Endodermal cell (in vitro differentiated cells): ENCODE results near the gene RABGGTA. TPM values are rescaled to one million over a fixed set of nuclear protein-coding genes. Genes with fewer than 3 reads are reported as not detected.
A peak's percentile ranks its signal among the peaks of the same experiment; 100 is the strongest.

Source experiments
- DNase-seq: peaks from one replicate; pipeline ENCODE4 v3.0.0-alpha.2; 2017
- H3K27ac ChIP-seq: 2 replicates; pipeline ENCODE4 v1.5.1; 2013; ENCODE audit warnings: mild to moderate bottlenecking, low read depth, low read length, moderate library complexity
- H3K27me3 ChIP-seq: 2 replicates; pipeline ENCODE4 v1.6.1; 2013; ENCODE audit warnings: mild to moderate bottlenecking, low read length, moderate library complexity; ENCODE audit not compliant: insufficient read depth, control insufficient read depth, poor library complexity, severe bottlenecking
- H3K36me3 ChIP-seq: 2 replicates; pipeline ENCODE4 v1.7.0; 2013; ENCODE audit warnings: mild to moderate bottlenecking, low read length, moderate library complexity; ENCODE audit not compliant: control insufficient read depth, insufficient read depth
- H3K4me1 ChIP-seq: one replicate; pipeline ENCODE4 v1.7.0; 2013; ENCODE audit warnings: low read length; ENCODE audit not compliant: control insufficient read depth, insufficient read depth
- H3K4me3 ChIP-seq: 2 replicates; pipeline ENCODE4 v1.5.1; 2013; ENCODE audit warnings: mild to moderate bottlenecking, low read length, moderate library complexity
- H3K9ac ChIP-seq: 2 replicates; pipeline ENCODE4 v1.6.1; 2013; ENCODE audit warnings: mild to moderate bottlenecking, low read length, moderate library complexity; ENCODE audit not compliant: poor library complexity, severe bottlenecking; ENCODE audit errors: extremely low read depth
- H3K9me3 ChIP-seq: 2 replicates; pipeline ENCODE4 v1.6.1; 2013; ENCODE audit warnings: mild to moderate bottlenecking, low read length, moderate library complexity; ENCODE audit not compliant: control insufficient read depth
- H3K27ac Mint-ChIP-seq: 2 replicates; pipeline ENCODE4 v1.8.0; 2020; ENCODE audit warnings: mixed read lengths
- H3K27me3 Mint-ChIP-seq: 2 replicates; pipeline ENCODE4 v1.8.0; 2021; ENCODE audit warnings: mild to moderate bottlenecking, mixed read lengths; ENCODE audit not compliant: insufficient read depth
- H3K36me3 Mint-ChIP-seq: 2 replicates; pipeline ENCODE4 v1.8.0; 2020; ENCODE audit warnings: low read depth, mixed read lengths
- H3K4me1 Mint-ChIP-seq: 2 replicates; pipeline ENCODE4 v1.8.0; 2020; ENCODE audit warnings: mixed read lengths
- H3K4me3 Mint-ChIP-seq: 2 replicates; pipeline ENCODE4 v1.8.0; 2020; ENCODE audit warnings: mild to moderate bottlenecking, moderate library complexity, mixed read lengths
- H3K9me3 Mint-ChIP-seq: 2 replicates; pipeline ENCODE4 v1.8.0; 2020; ENCODE audit warnings: mild to moderate bottlenecking, mixed read lengths
- CTCF ChIP-seq: fragments of 200-600 bp; sonication (generic); conservative IDR thresholded peaks from 2 replicates; pipeline ENCODE4 v1.5.0; 2021; ENCODE audit warnings: antibody characterized with exemption, mild to moderate bottlenecking
- WGBS, 2 experiments: methylation state at CpG; one replicate each; pipeline versions ENCODE4 v1.1.5 to v1.1.7; 2013; ENCODE audit warnings: missing lambda C conversion rate in 2 of 2, mixed read lengths in 1 of 2; ENCODE audit not compliant: insufficient coverage in 1 of 2, insufficient read length in 1 of 2; 5-methylcytosine and 5-hydroxymethylcytosine counted together
- total RNA-seq, 2 donors: library from RNA; stranded (reverse); fragmentation: NEBNext Ultra II Directional in 1 of 2; extraction: Animal tissue kit (Norgen Biotek cat#: 25700) in 1 of 2; gene quantifications; 2 replicates in 1 of 2; 3 replicates in 1 of 2; pipeline ENCODE4 v1.2.1, GENCODE V29; 2021

The RABGGTA gene
- total RNA-seq, 2 donors from 2014 or later: 20.2 to 20.5 TPM

GRCh38 chr14:24279301-24280186 is 8.1 kb upstream of the RABGGTA start:
- no peak overlapping the region for H3K4me3 Mint-ChIP-seq
- no peak overlapping the region for H3K9ac ChIP-seq
- WGBS, 2 experiments: 89 to 93% methylated on average over 7 to 11 of the region's 11 CpGs

GRCh38 chr14:24278424-24278823 is 7.0 kb upstream of the RABGGTA start:
- Histone ChIP-seq H3K27me3 (no peaks in the 10 kb centered on the region), H3K9ac (no peak overlapping the region), H3K4me1 (no peaks in the 10 kb centered on the region), H3K27ac (no peak overlapping the region), H3K36me3 (no peaks in the 10 kb centered on the region), H3K4me3 (no peak overlapping the region), H3K9me3 (no peaks in the 10 kb centered on the region)
- Mint-ChIP-seq H3K27ac (no peak overlapping the region), H3K36me3 (no peaks in the 10 kb centered on the region), H3K9me3 (no peaks in the 10 kb centered on the region), H3K27me3 (no peaks in the 10 kb centered on the region), H3K4me3 (no peak overlapping the region), H3K4me1 (no peaks in the 10 kb centered on the region)
- no peak for TF ChIP-seq CTCF
- WGBS, 2 experiments: 93 to 94% methylated on average over 5 of the region's 5 CpGs
- no peak for DNase-seq

More at GRCh38 chr14:24279301-24280186, 8.1 kb upstream of the RABGGTA start:
- Histone ChIP-seq H3K4me1 (no peaks in the 10 kb centered on the region), H3K27ac (no peak overlapping the region), H3K4me3 (no peak overlapping the region), H3K9me3 (no peaks in the 10 kb centered on the region), H3K27me3 (no peaks in the 10 kb centered on the region), H3K36me3 (no peaks in the 10 kb centered on the region)
- no peak for DNase-seq
- no peaks in the 10 kb centered on the region for H3K9me3 Mint-ChIP-seq
- H3K4me1 Mint-ChIP-seq: no peaks in the 10 kb centered on the region
- peak; percentile 36 for TF ChIP-seq CTCF
- no peaks in the 10 kb centered on the region for H3K36me3 Mint-ChIP-seq
- no peak overlapping the region for H3K27ac Mint-ChIP-seq
- H3K27me3 Mint-ChIP-seq: no peaks in the 10 kb centered on the region

- H3K4me3 Mint-ChIP-seq: no peak overlapping the region
- H3K27ac Mint-ChIP-seq: no peak overlapping the region
- WGBS, 2 experiments: 89 to 90% methylated on average over 8 to 11 of the region's 11 CpGs
- no peaks in the 10 kb centered on the region for H3K36me3 Mint-ChIP-seq
- H3K9me3 Mint-ChIP-seq: no peaks in the 10 kb centered on the region
- no peaks in the 10 kb centered on the region for H3K36me3 ChIP-seq
- no peaks in the 10 kb centered on the region for H3K4me1 Mint-ChIP-seq
- no peak for DNase-seq
- no peaks in the 10 kb centered on the region for H3K27me3 ChIP-seq
- TF ChIP-seq CTCF: no peak
- no peak overlapping the region for H3K27ac ChIP-seq
- H3K27me3 Mint-ChIP-seq: no peaks in the 10 kb centered on the region
- no peaks in the 10 kb centered on the region for H3K4me1 ChIP-seq
- H3K4me3 ChIP-seq: no peak overlapping the region
- H3K9me3 ChIP-seq: no peaks in the 10 kb centered on the region
- no peak overlapping the region for H3K9ac ChIP-seq
These were observed 6.4 kb upstream of the RABGGTA start for GRCh38 chr14:24277606-24278321.
